Measurements from ENCODE around the gene YEATS2. TPM values are rescaled to one million over a fixed set of nuclear protein-coding genes. Genes with fewer than 3 reads are reported as not detected.

YEATS2 gene
- total RNA-seq, 1 donor from 2014 or later = 68.4 TPM

DNA sequence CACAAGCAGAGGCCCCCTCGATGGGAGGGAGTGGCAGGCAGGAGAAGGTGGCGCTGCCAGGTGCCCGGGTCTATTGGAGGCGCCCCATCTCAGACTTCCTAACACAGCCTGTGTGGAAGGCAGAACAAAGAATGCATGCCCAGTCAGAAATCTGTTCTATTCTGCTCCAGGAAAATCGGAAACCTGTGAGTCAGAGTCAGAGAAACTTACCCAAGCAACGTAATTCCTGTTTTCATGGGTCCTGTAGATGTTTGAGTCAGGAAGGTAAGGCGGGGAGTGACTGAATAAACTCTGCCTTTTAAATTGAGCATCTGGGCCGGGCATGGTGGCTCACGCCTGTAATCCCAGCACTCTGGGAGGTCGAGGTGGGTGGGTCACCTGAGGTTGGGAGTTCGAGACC is 114.0 kb downstream of the YEATS2 start:
- Mint-ChIP-seq H3K4me1 (ENCODE audit: low read depth) (peaks cover 2% of the 10 kb centered on the region), H3K4me3 (ENCODE audit: low read depth) (no peak overlapping the region), H3K36me3 (ENCODE audit: insufficient read depth) (peaks cover 37% of the 10 kb centered on the region), H3K27me3 (no peaks in the 10 kb centered on the region), H3K9me3 (ENCODE audit: low read depth) (no peaks in the 10 kb centered on the region), H3K27ac (no peak overlapping the region)
- no peak for DNase-seq (ENCODE audit: low spot score, unreplicated experiment)
- TF ChIP-seq, protein P1, sequence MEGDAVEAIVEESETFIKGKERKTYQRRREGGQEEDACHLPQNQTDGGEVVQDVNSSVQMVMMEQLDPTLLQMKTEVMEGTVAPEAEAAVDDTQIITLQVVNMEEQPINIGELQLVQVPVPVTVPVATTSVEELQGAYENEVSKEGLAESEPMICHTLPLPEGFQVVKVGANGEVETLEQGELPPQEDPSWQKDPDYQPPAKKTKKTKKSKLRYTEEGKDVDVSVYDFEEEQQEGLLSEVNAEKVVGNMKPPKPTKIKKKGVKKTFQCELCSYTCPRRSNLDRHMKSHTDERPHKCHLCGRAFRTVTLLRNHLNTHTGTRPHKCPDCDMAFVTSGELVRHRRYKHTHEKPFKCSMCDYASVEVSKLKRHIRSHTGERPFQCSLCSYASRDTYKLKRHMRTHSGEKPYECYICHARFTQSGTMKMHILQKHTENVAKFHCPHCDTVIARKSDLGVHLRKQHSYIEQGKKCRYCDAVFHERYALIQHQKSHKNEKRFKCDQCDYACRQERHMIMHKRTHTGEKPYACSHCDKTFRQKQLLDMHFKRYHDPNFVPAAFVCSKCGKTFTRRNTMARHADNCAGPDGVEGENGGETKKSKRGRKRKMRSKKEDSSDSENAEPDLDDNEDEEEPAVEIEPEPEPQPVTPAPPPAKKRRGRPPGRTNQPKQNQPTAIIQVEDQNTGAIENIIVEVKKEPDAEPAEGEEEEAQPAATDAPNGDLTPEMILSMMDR (IDR thresholded peaks at IDR 0.05; ENCODE audit: unreplicated experiment) = no peak

DNA sequence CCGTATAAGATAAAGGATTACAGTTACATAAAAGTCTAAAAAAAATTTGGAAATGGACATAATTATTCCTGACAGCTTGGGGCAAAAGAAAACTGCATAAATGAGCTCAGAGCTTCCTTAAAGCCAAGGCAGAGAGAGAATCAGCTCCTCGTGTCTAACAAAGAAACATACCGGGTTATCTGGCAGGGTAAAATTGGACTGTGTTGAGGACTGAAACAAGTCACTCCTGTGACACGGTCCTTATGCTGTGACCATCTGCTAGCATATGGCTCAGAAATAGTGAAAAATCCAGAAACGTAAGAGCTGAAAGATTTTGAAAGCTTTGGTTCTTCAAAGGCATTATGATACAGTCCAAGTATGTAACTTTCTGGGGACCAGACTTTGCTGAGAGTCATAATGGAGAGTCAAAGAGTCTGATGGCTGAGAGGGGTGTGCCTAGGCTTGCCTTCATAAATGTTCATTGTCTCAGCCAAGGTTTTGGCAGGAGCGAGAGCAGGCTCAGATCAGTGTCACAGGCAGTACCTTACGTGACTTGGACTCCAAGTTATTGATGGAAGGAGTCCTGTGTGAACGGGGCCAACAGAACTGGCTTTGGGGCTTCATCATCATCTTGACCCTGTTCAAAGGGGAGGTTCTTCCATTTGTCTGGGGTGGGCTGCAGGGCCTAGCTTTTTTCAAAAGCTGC is 115.3 kb downstream of the YEATS2 start:
- Mint-ChIP-seq H3K9me3 (ENCODE audit: low read depth) (no peaks in the 10 kb centered on the region), H3K4me3 (ENCODE audit: low read depth) (no peak overlapping the region), H3K27me3 (no peaks in the 10 kb centered on the region), H3K36me3 (ENCODE audit: insufficient read depth) (peaks cover 31% of the 10 kb centered on the region), H3K4me1 (ENCODE audit: low read depth) (peaks cover 2% of the 10 kb centered on the region), H3K27ac (peak overlapping the region; percentile 75)
- no peak for DNase-seq (ENCODE audit: low spot score, unreplicated experiment)
- TF ChIP-seq, protein P1 (IDR thresholded peaks at IDR 0.05; ENCODE audit: unreplicated experiment) = no peak

DNA sequence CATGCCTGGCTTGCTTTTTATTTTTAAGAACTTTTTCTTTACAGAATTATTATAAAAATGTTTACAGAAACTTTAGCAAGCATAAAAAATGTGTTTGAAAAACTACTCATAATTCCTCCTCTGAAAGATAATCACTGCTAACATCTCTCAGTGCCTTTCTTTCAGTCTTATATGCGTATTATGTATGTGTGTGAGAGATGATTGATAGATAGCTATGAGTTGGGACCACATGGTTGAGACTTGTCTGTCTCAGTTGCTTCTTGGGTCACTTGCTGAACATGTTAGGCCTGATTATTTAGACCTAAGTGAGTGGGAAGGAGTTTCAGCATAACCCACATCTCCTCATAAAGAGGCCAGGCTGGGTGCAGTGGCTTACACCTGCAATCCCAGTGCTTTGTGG is 116.6 kb downstream of the YEATS2 start:
- peaks cover 23% of the 10 kb centered on the region for H3K36me3 Mint-ChIP-seq (ENCODE audit: insufficient read depth)
- no peak overlapping the region for H3K4me3 Mint-ChIP-seq (ENCODE audit: low read depth)

DNA sequence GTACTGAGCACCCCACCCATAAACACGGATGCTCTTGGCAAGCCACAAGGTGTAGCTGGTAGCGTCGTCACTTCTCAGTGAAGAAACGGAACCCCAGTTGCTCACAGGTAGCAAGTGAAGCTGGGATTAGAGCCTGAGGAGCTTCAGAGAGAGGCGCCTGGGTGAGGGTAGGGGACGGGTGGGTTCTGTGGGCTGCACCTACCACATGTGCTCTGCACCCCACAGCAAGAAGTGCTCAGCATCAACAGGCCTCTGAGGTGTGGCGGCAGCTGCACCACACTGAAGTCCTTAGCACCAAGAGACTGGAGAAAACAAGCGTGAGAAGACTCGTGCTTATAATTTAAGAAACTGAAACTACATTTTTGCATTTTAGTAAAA is 118.0 kb downstream of the YEATS2 start:
- no peaks in the 10 kb centered on the region for H3K4me1 Mint-ChIP-seq (ENCODE audit: low read depth)
- no peaks in the 10 kb centered on the region for H3K9me3 Mint-ChIP-seq (ENCODE audit: low read depth)
- H3K36me3 Mint-ChIP-seq (ENCODE audit: insufficient read depth) = peaks cover 18% of the 10 kb centered on the region
- peak overlapping the region; percentile 67 for H3K27ac Mint-ChIP-seq
- TF ChIP-seq, protein P1 (IDR thresholded peaks at IDR 0.05; ENCODE audit: unreplicated experiment) = no peak
- DNase-seq (ENCODE audit: low spot score, unreplicated experiment) = no peak
- no peaks in the 10 kb centered on the region for H3K27me3 Mint-ChIP-seq
- no peak overlapping the region for H3K4me3 Mint-ChIP-seq (ENCODE audit: low read depth)

More for the DNA sequence above, 116.6 kb downstream of the YEATS2 start:
- Mint-ChIP-seq H3K4me1 (ENCODE audit: low read depth) (no peaks in the 10 kb centered on the region), H3K27ac (no peak overlapping the region), H3K9me3 (ENCODE audit: low read depth) (no peaks in the 10 kb centered on the region), H3K27me3 (no peaks in the 10 kb centered on the region)
- TF ChIP-seq, protein P1 (IDR thresholded peaks at IDR 0.05; ENCODE audit: unreplicated experiment) = no peak
- DNase-seq (ENCODE audit: low spot score, unreplicated experiment) = no peak

DNA sequence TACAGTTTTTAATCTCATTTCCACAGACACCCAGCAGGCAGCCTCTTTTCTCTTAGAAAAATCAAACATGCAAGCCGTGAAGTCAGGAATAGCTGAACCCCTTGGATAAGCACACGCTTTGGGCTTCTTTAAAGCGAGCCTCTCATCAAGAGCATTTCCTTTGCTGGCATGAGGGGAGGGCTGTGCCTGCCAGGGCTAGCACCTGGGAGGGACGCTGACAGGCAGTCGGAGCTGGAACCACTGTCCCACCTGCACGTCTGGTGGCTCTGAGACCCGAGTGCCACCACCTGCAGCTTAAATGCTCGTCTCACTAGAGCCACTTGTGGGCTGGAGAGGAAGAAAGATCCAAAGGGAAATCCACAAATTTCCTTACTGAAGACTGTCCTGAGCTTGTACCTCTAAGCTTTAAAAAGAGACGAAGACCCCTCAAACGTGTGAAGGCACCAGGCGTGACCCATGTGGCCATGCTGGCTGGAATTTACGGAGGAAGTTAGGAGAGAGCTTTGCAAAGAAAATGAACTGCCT is 118.4 kb downstream of the YEATS2 start:
- Mint-ChIP-seq H3K36me3 (ENCODE audit: insufficient read depth) (peaks cover 14% of the 10 kb centered on the region), H3K27me3 (no peaks in the 10 kb centered on the region), H3K9me3 (ENCODE audit: low read depth) (no peaks in the 10 kb centered on the region), H3K4me1 (ENCODE audit: low read depth) (no peaks in the 10 kb centered on the region), H3K4me3 (ENCODE audit: low read depth) (no peak overlapping the region), H3K27ac (peak overlapping the region; percentile 35)
- TF ChIP-seq, protein P1 (IDR thresholded peaks at IDR 0.05; ENCODE audit: unreplicated experiment) = no peak
- DNase-seq (ENCODE audit: low spot score, unreplicated experiment) = no peak

All from progenitor cell of endocrine pancreas (in vitro differentiated cells).